H1 (cell line): ENCODE measurements around the gene EMX1. TPM values are rescaled to one million over a fixed set of nuclear protein-coding genes. Genes with fewer than 3 reads are reported as not detected.

Source experiments
- CBX5 ChIP-seq: fragments of 300-800, 300-1000 bp; sonication (generic); IDR thresholded peaks from 2 replicates; pipeline ENCODE4 v1.7.1; 2016; ENCODE audit warnings: antibody characterized with exemption, low read length, low read depth
- CREB1 ChIP-seq: IDR thresholded peaks from 2 replicates; pipeline ENCODE4 v1.6.1; 2012; ENCODE audit warnings: inconsistent platforms
- FOSL1 ChIP-seq: IDR thresholded peaks from 2 replicates; pipeline ENCODE4 v1.6.1; 2011; ENCODE audit warnings: mild to moderate bottlenecking, low read depth, low read length, moderate library complexity; ENCODE audit not compliant: insufficient read depth
- JUN ChIP-seq: IDR thresholded peaks from 2 replicates; pipeline ENCODE4 v1.6.1; 2011; ENCODE audit warnings: low read depth, mild to moderate bottlenecking, improper control_type of control experiment, low read length
- MAFK ChIP-seq: IDR thresholded peaks from 2 replicates; pipeline ENCODE4 v1.6.1; 2012; ENCODE audit warnings: low read depth, mild to moderate bottlenecking, improper control_type of control experiment, low read length
- RBBP5 ChIP-seq: IDR thresholded peaks from 2 replicates; pipeline ENCODE4 v1.7.1; 2012; ENCODE audit warnings: low read depth, mild to moderate bottlenecking, inconsistent platforms, low read length, moderate library complexity, borderline replicate concordance
- SUZ12 ChIP-seq: fragments of 200-600 bp; sonication (generic); IDR thresholded peaks from 2 replicates; pipeline ENCODE4 v1.6.1; 2012; ENCODE audit warnings: mild to moderate bottlenecking, inconsistent platforms, low read length, moderate library complexity, mixed read lengths
- TCF12 ChIP-seq: IDR thresholded peaks from 2 replicates; pipeline ENCODE4 v1.6.1; 2011; ENCODE audit warnings: low read depth, mild to moderate bottlenecking, low read length
- ZNF274 ChIP-seq: IDR thresholded peaks from 2 replicates; pipeline ENCODE4 v1.7.0; 2012; ENCODE audit warnings: low read length, borderline replicate concordance; ENCODE audit errors: extremely low read depth
- polyA plus RNA-seq, 7 experiments: library from polyadenylated mRNA; depleted of rRNA in 3 of 7; stranded (reverse) in 5 of 7; unstranded in 2 of 7; fragments of >200 nt in 5 of 7; fragments of 200-250 nt in 2 of 7; gene quantifications; 1 replicate in 5 of 7; 2 replicates in 1 of 7; 4 replicates in 1 of 7; pipeline versions ENCODE4 v1.2.1 to v1.2.3, GENCODE V29; 2011 to 2013; ENCODE audit warnings: missing spikeins in 2 of 7, mixed read lengths in 2 of 7
- total RNA-seq: library from RNA; stranded (reverse); fragmentation: NEBNext Ultra II Directional; extraction: Animal tissue kit (Norgen Biotek cat#: 25700); gene quantifications from 2 replicates; pipeline ENCODE4 v1.2.1, GENCODE V29; 2021
- TF ChIP-seq, protein P1 (sequence below): IDR thresholded peaks from 2 replicates; pipeline ENCODE4 v1.6.1; 2012; ENCODE audit warnings: inconsistent platforms
- TF ChIP-seq, protein P2 (sequence below): IDR thresholded peaks from 2 replicates; pipeline ENCODE4 v1.6.1; 2011; ENCODE audit warnings: low read length, improper control_type of control experiment

Gene EMX1
- total and polyA plus RNA-seq, 2 of the 8 experiments (the other 6 are each of a cell fraction or from before 2014, with no cell fraction given) = 2.4 to 4.9 TPM

DNA sequence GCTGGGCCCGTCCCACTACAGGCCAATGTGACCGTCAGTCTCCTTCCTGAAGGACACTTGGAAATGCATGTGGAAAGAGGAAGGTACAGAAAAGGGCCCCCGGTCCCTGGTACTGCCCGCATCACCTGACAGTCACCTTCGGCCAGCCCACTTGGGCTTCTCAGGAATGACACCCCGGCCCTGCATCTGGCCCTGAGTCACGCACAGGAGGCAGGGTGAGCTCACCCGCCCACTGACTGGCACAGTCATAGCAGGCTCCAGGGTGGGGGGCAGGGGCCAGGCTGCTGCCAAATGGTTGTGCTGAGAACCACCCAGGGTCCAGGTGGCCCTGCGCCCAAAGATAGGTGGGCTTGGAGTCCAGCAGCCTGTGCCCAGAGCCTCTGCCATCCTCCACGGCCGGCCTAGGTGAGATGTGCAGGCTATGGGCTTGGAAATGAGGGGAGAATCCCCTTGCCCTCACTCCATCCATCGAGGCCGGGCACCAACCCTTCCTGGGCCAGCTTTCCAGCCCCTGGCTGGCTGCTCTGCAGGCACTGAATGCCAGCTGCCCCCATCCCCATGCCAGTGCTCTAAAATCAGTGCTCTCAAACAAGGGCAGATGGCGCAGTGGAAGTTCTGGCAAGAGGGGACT lies 14.1 kb downstream of the EMX1 start (continued):
- TF ChIP-seq, protein P1, sequence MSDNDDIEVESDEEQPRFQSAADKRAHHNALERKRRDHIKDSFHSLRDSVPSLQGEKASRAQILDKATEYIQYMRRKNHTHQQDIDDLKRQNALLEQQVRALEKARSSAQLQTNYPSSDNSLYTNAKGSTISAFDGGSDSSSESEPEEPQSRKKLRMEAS = no peak
- TF ChIP-seq MAFK (no peak), TCF12 (no peak), JUN (no peak), RBBP5 (no peak), CREB1 (no peak), ZNF274 (no peak), FOSL1 (no peak), SUZ12 (no peak), CBX5 (no peak)
- TF ChIP-seq, protein P2, sequence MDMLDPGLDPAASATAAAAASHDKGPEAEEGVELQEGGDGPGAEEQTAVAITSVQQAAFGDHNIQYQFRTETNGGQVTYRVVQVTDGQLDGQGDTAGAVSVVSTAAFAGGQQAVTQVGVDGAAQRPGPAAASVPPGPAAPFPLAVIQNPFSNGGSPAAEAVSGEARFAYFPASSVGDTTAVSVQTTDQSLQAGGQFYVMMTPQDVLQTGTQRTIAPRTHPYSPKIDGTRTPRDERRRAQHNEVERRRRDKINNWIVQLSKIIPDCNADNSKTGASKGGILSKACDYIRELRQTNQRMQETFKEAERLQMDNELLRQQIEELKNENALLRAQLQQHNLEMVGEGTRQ = no peak
